Measurements from ENCODE around the gene PALM.
"Not testable (repeated sequence)": the region's sequence is repeated elsewhere in the genome, so short reads cannot be mapped to it uniquely, and the experiment has no call there.

Gene PALM, protein sequence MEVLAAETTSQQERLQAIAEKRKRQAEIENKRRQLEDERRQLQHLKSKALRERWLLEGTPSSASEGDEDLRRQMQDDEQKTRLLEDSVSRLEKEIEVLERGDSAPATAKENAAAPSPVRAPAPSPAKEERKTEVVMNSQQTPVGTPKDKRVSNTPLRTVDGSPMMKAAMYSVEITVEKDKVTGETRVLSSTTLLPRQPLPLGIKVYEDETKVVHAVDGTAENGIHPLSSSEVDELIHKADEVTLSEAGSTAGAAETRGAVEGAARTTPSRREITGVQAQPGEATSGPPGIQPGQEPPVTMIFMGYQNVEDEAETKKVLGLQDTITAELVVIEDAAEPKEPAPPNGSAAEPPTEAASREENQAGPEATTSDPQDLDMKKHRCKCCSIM

DNA sequence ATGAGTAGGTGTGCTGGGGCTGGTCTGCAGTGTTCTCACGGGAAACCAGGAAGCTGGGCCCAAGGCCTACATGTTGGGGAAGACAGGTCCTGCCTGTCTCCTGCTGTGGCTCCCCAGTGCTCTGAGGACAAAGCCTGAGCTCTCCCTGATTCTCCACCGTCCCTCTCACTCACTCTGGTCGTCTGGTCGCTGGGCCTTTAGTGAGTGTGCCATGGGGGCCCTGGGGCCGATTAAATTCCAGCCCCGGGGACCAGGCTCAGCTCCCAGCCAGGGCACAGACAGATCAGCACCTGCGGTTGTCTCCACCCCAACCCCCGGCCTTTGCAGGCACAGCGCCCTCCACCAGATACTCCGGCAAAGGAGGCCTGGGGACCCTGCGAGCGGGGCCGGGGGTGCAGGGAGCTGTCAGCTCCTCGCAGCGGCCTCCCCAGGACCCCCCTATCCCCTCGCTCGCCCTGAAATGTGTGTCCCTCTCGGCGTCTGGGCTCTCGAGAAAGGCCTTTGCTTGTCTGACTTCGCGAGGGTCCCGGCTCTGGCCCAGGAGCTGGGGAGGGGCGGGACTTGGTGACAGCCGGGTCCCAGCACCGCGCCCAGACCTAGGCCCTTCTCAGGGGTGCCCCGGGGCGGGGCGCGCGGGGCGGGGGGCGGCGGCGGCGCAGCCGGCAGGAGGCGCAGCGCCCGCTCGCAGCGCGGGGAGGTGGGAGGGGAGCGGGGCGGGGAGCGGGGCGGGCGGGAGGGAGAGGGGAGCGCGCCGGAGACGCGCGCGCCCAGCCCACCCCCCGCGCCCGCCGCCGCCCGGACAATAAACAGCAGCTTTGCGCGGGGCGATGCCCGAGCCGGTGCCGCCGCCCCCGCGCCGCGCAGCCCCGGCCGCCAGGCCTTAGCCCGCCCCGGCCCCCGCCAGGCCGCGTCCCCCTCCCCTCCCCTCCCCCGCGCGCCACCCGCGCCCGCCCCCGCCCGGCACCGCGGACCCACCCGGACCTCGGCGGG is at the start of gene PALM:
Gene PALM (plus strand): TSS at position 782 of the 990 bp plus-strand sequence. CDS start 212 bp downstream, outside the sequence.
- DNase-seq (ENCODE audit: low read depth in 2 of 2, low spot score in 1 of 2) = no peak

DNA sequence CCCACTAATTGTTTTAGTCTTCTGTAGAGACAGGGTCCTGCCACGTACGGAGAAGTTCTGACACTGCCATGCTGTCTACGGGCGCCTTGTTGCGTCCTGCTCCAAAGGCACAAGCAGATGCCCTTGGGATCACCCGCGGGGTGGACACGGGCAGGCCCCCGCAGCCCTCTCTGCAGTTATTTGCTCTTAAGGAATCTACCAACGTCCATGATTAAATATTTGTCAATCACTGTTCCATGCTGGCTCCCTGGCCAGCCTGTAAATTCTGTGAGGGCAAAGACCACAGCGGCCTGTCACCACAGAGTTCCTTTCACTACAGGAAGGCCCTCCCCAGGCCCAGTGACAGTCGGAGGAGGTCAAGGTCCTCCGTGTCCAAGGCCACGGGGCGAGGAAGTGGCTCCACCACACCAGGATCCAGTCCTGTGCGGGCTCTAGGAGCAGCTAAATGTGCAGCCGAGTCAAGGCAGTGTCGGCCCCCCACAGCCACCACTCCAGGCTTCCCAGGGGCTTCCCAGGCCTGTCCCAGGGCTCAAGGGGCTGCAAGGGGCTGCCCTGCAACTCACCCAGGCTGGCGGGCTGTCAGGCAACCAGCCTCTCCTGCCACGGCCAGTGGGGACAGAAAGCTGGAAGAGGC is 47.8 kb upstream of the PALM start:
- no peak for DNase-seq (ENCODE audit: low read depth in 2 of 2, low spot score in 1 of 2)

DNA sequence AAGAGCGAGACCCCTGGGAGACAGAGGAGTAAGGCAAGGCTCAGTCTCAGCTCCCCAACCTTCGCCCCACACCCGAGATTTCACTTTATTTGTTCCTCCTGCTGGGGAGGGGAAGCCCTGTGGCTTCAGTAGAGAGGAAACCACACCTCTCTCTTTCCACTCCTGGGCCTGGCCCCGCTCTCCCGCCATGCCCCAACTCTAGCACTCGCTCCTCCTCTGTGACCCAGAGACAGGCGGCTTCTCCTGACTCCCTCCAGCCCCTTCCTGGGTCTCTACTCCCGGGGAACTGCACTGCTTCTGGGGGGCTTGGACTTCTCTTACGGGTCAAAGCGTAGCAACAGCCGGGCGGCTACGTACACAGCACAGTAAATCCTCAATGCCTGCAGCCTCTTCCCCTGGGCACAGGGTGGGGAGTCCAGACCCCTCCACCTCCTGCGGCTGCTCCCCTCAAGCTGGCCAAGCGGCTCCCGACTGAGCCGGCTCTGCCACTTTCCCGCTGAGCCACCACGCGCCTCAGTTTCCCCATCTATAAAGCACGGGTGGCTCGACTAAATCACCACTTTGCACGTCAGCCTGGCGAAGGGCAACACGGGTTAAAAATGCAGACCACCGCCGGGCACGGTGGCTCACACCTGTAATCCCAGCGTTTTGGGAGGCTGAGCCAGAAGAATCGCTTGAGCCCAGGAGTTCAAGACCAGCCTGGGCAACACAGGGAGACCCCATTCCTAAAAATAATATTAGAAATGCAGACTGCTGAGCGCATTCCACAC is 47.1 kb upstream of the PALM start:
- DNase-seq (ENCODE audit: low read depth in 2 of 2, low spot score in 1 of 2) = peak; percentile 36 to 52

DNA sequence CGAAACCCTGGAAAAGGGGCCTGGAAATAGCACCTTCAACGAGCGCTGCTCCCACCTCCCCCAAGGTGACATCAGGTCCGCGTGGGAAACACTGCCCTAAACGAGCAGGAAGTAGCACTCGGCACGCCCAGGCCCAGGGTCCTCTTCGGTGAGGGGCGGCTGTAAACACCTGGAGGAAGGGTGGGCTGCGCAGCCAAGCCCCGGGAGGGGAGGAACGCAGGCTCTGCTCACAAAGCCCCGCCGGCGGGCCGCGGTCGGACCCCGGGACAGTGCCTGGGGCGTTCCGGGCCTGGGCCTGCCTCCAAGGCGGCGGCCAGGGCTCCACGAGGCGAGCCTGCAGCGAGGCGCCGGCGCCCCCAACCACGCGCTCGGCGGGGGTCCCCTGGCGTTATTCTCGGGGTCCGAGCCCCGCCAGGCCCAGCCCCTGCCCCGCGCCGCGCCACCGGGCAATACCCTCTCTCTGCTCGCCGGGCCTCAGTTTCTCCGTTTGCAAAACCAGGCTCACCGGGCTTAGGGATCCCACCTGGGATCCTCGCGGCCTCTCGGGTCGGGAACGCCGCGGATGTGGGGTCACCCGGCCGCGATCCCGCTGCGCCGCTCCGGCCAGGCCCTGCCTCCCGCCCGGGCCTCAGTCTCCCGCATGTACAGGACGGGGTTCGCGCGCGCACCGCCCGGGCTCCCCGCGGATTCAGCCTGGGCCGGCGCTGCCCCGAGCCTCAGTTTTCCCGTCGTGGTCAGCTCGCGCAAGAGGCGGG is 46.4 kb upstream of the PALM start:
- DNase-seq (ENCODE audit: low read depth in 2 of 2, low spot score in 1 of 2) = peak; percentile 44 to 49

DNA sequence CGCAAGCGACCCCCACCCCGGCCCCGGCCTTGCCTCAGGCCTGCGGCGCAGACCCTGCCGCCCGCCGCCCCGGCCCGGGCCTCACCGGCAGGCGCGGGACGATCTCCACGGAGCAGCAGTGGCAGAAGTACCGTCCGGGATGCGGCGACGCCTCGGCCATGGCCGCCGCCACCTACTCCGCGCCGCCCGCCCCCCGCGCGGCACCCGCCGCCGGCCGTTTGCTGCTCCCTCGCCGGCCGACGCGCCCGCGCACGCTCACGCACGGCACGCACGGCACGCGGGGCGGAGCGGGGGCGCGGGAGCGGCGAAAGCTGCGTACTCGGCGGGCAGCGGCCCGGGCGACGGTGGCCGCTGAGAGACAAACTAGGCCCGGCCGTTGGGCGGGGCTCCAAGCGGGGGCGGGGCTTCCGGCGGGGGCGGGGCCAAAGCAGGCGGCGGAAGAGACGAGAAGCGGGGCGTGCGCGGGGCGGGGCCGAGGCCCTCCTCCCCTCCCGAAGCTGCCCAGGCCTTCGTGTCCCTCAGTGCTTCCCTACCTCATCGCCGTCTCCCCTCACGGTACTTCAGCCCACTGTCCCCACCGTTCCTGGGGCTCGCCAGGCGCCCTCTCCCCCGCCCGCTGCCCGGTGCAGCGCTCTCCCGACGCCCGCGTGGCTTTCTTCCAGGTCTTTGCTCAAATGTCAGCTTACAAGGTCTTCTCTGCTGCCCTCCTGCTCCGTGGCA is 45.6 kb upstream of the PALM start, which contains the start of gene RNF126:
Gene RNF126 (minus strand): TSS at position 253 of the 720 bp plus-strand sequence. CDS start 93 bp downstream, at position 160.
- peak; percentile 93 to 94 for DNase-seq (ENCODE audit: low read depth in 2 of 2, low spot score in 1 of 2)

DNA sequence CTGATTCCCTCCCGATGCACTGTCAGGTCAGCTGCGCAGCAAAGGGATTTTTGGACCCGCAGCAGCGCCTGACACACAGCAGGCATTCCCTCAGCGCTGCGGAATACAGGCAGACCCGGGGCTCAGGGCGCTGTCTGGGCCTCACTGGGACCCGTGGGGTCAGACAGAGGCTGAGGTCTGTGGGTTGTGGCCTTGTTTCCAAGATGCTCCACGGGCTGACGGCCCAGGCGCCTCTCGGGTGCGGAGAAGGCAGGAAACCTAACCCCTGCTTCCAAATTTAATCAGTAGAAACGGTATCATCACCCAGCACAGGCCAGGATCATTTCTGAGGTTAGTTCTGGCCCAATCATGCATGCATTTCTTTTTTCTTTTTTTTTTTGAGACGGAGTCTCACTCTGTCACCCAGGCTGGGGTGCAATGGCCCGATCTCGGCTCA is 45.0 kb upstream of the PALM start:
- DNase-seq (ENCODE audit: low read depth in 2 of 2, low spot score in 1 of 2) = no peak

DNA sequence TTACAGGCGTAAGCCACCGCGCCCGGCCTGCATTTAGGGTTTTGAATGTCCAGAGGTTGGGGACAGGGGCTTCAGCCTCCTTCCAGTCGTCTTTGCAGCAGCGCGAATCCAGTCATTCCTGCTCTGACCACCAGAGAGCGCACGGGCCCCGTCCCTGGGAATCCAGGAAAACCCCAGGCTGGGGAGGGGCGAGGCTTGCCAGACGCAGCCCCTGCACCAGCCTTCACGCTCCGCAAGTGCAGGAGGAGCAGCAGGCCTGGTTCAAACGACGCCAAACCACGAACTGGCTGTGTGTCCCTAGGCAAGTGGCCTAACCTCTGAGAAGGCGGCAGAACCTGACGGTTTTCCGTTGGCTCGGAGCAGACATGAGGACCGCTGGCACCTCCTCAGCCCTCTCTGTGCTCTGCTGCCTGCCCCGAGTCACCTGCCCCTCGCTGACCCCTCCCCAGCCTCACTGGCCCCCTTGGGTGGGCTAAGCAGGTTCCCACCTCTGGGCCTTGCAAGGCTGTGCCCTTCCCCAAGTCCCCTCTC is 43.8 kb upstream of the PALM start:
- DNase-seq (ENCODE audit: low read depth in 2 of 2, low spot score in 1 of 2) = peak; percentile 57 to 64

DNA sequence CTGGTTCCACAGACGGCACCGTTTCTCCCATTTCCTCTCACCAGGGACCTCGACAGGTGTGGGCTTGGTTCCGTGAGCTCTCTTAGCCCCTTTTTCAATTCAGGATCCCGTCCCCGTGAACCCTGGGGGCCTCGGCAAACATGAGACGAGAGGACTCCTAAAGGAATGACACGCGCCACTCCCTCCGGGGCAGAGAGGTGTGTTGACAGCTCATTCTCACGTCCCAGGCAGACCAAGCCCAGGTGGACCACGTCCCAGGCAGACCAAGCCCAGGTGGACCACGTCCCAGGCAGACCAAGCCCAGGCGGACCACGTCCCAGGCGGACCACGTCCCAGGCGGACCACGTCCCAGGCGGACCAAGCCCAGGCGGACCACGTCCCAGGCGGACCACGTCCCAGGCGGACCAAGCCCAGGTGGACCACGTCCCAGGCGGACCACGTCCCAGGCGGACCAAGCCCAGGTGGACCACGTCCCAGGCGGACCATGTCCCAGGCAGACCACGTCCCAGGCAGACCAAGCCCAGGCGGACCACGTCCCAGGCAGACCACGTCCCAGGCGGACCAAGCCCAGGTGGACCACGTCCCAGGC is 41.7 kb upstream of the PALM start:
- DNase-seq (ENCODE audit: low read depth in 2 of 2, low spot score in 1 of 2) = not testable (repeated sequence)

DNA sequence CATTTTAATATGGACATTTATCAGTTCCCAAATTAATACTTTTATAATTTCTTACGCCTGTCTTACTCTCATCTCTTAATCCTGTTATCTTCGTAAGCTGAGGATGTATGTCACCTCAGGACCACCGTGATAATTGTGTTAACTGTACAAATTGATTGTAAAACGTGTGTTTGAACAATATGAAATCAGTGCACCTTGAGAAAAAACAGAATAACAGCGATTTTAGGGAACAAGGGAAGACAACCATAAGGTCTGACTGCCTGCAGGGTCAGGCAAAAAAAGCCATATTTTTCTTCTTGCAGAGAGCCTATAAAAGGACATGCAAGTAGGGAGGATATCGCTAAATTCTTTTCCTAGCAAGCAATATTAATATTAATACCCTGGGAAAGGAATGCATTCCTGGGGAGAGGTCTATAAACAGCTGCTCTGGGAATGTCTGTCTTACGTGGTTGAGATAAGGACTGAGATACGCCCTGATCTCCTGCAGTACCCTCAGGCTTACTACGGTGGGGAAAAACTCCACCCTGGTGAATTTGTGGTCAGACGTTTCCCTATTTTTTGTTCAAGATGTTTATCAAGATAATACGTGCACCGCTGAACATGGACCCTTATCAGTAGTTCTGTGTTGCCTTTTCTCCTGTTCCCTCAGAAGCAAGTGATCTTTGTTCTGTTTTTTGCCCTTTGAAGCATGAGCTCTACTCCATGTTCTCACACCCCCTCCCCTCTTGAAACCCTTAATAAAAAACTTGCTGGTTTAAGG is 39.9 kb upstream of the PALM start:
- DNase-seq (ENCODE audit: low read depth in 2 of 2, low spot score in 1 of 2) = not testable (repeated sequence)

DNA sequence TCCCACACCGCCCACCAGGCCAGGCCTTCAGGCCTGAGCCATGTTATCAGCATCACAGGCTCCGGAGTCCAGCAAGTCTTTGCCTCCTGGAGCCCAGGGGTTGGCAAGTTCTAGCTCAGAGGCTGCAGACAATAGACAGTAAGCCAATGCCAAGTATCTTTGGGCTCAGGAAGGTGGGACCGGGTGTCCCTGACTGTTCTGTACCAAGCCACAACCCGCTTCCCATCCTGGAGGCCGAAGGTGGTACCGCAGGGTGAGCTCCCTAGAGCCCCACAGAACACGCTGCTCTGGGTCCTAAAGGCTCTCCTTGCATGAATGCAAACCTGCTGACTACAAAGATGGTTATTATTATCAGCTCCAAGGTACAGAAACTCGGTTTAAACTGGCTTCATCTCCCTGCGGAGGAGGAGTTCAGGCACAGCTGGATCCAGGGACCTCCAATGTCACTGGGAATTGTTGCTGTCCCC is 38.1 kb upstream of the PALM start:
- DNase-seq (ENCODE audit: low read depth in 2 of 2, low spot score in 1 of 2) = no peak

DNA sequence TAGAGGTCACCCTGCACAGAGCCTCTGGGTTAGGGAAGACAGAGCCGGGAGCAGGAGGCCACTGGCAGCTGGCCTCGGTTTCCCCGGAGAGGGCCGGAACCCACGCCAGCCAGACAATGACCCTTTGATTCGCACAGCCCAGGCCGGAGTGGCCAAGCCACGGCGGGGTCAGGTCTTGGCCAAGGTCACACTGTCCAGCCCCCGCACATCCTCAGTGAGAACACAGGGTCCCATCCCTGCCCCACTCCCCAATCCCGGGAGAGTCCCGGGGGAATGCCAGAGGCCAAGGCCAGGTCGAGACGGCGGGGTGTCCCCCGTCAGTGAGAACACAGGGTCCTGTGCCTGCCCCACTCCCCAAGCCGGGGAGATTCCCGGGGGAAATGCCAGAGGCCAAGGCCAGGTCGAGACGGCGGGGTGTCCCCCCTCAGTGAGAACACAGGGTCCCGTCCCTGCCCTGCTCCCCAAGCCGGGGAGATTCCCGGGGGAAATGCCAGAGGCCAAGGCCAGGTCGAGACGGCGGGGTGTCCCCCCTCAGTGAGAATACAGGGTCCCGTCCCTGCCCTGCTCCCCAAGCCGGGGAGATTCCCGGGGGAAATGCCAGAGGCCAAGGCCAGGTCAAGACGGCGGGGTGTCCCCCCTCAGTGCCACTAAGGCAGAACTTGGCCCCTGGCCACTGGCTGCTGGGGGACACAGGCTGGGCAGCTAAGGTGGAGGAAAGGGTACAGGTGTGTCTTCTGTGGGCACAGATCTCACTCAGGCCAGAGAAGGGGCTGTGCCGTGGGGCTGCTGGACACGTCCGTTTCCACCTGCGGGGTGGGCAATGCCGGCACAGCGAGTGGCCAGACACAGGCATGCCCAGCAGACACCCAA is 34.2 kb upstream of the PALM start:
- no peak for DNase-seq (ENCODE audit: low read depth in 2 of 2, low spot score in 1 of 2)

DNA sequence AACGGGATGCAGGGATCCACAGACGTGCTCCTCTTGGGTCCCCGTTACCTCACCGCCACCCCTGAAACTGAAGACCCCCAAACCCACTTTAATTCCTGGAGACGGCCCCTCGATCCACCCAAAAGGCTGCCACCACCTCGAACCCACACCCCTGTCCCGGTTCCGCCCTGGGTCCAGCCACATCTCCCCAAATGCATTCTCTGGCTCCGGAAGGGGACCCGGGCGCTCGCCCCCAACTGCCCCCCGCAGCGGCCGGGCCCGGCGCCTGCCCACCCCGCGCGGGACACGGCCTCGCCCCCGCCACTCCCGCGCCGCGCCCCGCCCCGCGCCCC is 32.8 kb upstream of the PALM start:
- DNase-seq (ENCODE audit: low read depth in 2 of 2, low spot score in 1 of 2) = no peak

DNA sequence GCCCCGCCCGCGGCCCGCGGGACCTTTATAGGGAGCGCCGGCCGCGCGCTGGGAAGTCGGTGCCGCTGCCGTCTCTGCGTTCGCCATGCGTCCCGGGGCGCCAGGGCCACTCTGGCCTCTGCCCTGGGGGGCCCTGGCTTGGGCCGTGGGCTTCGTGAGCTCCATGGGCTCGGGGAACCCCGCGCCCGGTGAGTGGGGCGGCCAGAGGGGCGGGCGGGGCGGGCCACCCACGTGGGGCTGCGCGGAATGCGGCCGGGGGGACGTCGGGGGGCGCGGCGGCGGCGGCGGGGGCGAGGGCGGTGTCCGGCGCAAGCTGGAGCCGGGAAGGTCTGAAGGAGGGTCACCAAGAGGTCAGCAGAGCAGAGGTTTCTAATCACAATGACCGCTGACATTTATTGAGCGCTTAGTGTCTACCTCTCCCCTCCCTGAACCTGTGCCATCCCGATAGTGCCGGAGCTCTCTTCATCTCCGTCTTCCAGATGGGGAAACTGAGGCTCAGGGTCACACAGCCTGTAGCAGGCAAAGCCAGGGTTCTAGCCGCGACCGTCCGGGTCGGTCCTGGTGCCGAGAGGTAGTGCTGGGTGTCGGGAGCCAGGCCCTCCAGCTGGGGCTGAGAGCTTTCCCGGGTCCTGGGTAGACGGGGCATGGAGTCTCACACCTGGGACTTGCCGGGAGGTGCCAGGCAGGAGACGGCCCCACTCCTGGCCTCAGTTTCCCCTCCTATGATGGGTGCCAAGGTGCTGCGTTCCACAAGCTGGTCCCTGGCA is 32.2 kb upstream of the PALM start, which contains the start of gene FSTL3:
Gene FSTL3 (plus strand): TSS at position 54 of the 767 bp plus-strand sequence. CDS start 32 bp downstream, at position 86.
- no peak for DNase-seq (ENCODE audit: low read depth in 2 of 2, low spot score in 1 of 2)

DNA sequence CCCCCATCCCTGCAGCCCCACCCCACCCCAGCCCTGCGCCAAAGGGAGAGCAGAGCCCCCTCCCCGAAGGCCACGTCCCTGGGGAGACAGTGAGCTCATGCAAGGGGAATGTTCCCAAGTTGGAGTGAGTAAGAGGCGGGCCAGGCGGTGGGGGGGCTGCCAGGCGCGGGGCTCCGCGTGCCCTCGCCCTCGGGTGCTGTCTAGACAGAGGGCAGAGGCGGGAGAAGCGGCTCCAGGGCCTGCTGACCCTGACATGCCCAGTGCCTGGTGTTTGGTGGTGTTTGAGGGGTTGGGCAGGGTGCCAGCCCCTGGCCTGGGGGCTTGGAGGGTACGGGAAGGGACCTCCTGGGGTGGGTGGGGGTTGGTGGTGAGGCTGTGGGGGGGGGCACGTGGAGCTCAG is 31.5 kb upstream of the PALM start:
- DNase-seq (ENCODE audit: low read depth in 2 of 2, low spot score in 1 of 2) = no peak

DNA sequence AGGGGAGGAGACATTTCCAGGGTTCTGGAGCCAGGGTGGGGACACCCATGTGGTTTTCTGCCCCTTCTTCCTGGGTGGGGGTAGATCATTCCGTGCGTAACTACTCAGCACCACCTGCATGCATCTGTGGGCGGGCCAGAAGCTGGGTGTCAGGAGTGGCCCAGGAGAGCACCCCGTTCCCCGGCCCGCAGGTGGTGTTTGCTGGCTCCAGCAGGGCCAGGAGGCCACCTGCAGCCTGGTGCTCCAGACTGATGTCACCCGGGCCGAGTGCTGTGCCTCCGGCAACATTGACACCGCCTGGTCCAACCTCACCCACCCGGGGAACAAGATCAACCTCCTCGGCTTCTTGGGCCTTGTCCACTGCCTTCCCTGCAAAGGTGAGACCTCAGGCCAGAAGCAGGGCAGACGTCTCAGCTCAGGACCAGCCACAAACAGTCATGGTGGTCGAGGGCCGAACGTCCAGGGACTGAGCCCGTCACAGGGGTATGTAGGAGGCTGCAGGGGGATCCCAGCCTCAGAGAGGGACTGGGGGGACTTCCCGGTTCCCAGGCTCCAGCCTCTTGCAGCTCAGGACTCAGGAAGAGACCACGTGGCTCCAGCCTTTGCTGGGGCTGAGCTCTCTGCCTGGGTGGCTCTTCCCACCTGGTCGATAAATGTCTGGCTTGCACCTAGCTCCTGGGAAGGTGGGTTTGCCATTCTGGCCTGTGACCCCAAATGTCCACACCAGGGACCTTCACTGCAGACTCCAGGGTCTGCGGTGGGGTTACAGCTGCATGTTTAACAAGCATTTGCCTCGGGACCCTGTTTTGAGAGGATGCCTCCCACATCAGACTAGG is 30.9 kb upstream of the PALM start:
- DNase-seq (ENCODE audit: low read depth in 2 of 2, low spot score in 1 of 2) = no peak

All from stimulated activated CD8-positive, alpha-beta memory T cell treated with anti-CD3 and anti-CD28 coated beads, Interleukin-4, amount 100 ng/mL, for 1 hour (primary cell).